Measurements from ENCODE around the gene ZKSCAN2.

Gene ZKSCAN2

DNA sequence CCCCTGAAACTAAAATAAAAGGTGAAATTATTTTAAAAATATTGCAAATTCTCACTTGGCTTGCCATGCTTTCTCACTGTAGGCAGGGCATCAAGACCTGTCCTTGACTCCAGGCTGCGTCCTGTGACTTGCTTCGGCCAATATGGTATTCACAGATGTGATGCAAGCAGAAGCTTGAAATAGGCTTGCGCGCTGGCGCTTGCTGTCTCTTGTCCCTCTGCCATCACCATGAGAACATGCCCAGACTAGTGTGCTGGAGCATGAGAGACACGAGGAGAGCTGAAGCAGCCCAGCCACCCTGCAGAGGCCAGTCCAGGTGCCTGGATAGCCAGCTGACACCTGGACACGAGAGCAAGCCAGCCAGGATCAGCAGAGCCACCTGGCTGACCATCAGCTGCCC is 21.8 kb upstream of the ZKSCAN2 start (continued):
- TF ChIP-seq ZNF169 (tag by site-specific recombination; IDR thresholded peaks at IDR 0.05) (no peak), ZNF677 (tag by site-specific recombination; IDR thresholded peaks at IDR 0.05) (no peak), ZEB2 (tag by site-specific recombination; IDR thresholded peaks at IDR 0.05) (no peak), GLI2 (tag by site-specific recombination; IDR thresholded peaks at IDR 0.05; ENCODE audit: borderline replicate concordance, low read depth) (no peak), ZNF664 (tag by site-specific recombination; IDR thresholded peaks at IDR 0.05) (no peak), RBAK (tag by site-specific recombination; IDR thresholded peaks at IDR 0.05) (no peak), ZNF544 (tag by site-specific recombination; IDR thresholded peaks at IDR 0.05) (no peak), KLF9 (tag by site-specific recombination; IDR thresholded peaks at IDR 0.05; ENCODE audit: low read depth) (no peak)
- TF ChIP-seq, protein P1, sequence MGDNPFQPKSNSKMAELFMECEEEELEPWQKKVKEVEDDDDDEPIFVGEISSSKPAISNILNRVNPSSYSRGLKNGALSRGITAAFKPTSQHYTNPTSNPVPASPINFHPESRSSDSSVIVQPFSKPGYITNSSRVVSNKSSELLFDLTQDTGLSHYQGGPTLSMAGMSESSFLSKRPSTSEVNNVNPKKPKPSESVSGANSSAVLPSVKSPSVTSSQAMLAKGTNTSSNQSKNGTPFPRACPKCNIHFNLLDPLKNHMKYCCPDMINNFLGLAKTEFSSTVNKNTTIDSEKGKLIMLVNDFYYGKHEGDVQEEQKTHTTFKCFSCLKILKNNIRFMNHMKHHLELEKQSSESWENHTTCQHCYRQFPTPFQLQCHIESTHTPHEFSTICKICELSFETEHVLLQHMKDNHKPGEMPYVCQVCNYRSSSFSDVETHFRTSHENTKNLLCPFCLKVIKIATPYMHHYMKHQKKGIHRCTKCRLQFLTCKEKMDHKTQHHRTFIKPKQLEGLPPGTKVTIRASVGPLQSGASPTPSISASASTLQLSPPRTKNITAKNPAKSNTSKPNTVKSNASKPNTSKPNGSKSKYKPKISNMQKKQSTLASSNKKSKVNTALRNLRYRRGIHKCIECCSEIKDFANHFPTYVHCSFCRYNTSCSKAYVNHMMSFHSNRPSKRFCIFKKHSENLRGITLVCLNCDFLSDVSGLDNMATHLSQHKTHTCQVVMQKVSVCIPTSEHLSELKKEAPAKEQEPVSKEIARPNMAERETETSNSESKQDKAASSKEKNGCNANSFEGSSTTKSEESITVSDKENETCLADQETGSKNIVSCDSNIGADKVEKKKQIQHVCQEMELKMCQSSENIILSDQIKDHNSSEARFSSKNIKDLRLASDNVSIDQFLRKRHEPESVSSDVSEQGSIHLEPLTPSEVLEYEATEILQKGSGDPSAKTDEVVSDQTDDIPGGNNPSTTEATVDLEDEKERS (tag by site-specific recombination; IDR thresholded peaks at IDR 0.05): no peak
- TF ChIP-seq, protein P2, sequence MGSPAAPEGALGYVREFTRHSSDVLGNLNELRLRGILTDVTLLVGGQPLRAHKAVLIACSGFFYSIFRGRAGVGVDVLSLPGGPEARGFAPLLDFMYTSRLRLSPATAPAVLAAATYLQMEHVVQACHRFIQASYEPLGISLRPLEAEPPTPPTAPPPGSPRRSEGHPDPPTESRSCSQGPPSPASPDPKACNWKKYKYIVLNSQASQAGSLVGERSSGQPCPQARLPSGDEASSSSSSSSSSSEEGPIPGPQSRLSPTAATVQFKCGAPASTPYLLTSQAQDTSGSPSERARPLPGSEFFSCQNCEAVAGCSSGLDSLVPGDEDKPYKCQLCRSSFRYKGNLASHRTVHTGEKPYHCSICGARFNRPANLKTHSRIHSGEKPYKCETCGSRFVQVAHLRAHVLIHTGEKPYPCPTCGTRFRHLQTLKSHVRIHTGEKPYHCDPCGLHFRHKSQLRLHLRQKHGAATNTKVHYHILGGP (tag by site-specific recombination; IDR thresholded peaks at IDR 0.05): no peak
- TF ChIP-seq, protein P3, sequence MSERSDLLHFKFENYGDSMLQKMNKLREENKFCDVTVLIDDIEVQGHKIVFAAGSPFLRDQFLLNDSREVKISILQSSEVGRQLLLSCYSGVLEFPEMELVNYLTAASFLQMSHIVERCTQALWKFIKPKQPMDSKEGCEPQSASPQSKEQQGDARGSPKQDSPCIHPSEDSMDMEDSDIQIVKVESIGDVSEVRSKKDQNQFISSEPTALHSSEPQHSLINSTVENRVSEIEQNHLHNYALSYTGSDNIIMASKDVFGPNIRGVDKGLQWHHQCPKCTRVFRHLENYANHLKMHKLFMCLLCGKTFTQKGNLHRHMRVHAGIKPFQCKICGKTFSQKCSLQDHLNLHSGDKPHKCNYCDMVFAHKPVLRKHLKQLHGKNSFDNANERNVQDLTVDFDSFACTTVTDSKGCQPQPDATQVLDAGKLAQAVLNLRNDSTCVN (tag by site-specific recombination; optimal IDR thresholded peaks at IDR 0.05): no peak

DNA sequence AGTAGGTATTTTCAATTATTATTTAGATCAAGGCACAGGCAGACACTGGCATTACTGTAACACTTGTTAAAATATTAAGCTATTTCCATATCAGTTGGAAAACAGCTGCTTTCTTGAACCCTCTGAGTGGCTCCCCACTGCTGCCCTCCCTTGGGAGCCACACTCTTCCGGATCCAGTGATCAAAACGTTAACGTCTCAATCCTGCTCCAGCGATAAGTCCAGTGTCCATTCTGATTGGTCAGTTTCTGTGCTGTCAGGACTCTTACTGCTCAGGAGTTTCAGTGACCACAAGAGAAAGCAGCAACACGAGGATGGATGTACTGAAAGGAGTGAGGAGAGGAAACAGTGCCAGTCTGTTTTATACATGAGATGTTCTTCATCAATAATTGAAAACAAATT is 13.8 kb upstream of the ZKSCAN2 start:
- no peak for TF ChIP-seq ZNF561 (tag by site-specific recombination; IDR thresholded peaks at IDR 0.05; ENCODE audit: borderline replicate concordance)
- TF ChIP-seq SALL2 (tag by site-specific recombination; IDR thresholded peaks at IDR 0.05; ENCODE audit: borderline replicate concordance): no peak
- TF ChIP-seq ZNF292 (tag by site-specific recombination; IDR thresholded peaks at IDR 0.05; ENCODE audit: borderline replicate concordance, low read depth): no peak
- no peak for TF ChIP-seq ZNF76 (tag by site-specific recombination; IDR thresholded peaks at IDR 0.05; ENCODE audit: borderline replicate concordance, low read depth)
- no peak for TF ChIP-seq ZNF529 (tag by site-specific recombination; IDR thresholded peaks at IDR 0.05; ENCODE audit: insufficient replicate concordance)
- no peak for TF ChIP-seq ZNF354C (tag by site-specific recombination; IDR thresholded peaks at IDR 0.05; ENCODE audit: borderline replicate concordance, low read depth)
- TF ChIP-seq KLF9 (tag by site-specific recombination; IDR thresholded peaks at IDR 0.05; ENCODE audit: low read depth): no peak
- no peak for TF ChIP-seq ZNF404 (tag by site-specific recombination; IDR thresholded peaks at IDR 0.05)
- no peak for TF ChIP-seq ZNF341 (tag by site-specific recombination; IDR thresholded peaks at IDR 0.05; ENCODE audit: low read depth)
- no peak overlapping the region for H3K4me3 ChIP-seq (ENCODE audit: low read depth, low read length)
- ChIA-PET POLR2A (no interaction called here), CTCF (interaction anchor here (0.6 to 0.8 kb wide), 2 partner anchors 38 to 336 kb away, joined by 3 read pairs; no protein-coding TSS in a partner anchor)
- H3K36me3 ChIP-seq (ENCODE audit: control insufficient read depth in 2 of 2, insufficient read depth in 1 of 2, low read length in 2 of 2): no peaks in the 10 kb centered on the region
- H3K9me3 ChIP-seq (ENCODE audit: control insufficient read depth, insufficient read depth, low read depth, low read length): no peaks in the 10 kb centered on the region
- H3K27ac ChIP-seq (ENCODE audit: extremely low read depth, low read depth, low read length): no peak overlapping the region
- H3K4me1 ChIP-seq (ENCODE audit: control insufficient read depth, insufficient read depth, low read length): no peaks in the 10 kb centered on the region

Measured in HEK293 (cell line).